ENCODE measurements around the gene HMGCS2. TPM values are rescaled to one million over a fixed set of nuclear protein-coding genes. Genes with fewer than 3 reads are reported as not detected.

The HMGCS2 gene
- total and polyA plus RNA-seq, 9 of the 15 experiments (the other 6 are each of a cell fraction or from before 2014, with no cell fraction given) = 0.13 TPM; not detected in 8

DNA sequence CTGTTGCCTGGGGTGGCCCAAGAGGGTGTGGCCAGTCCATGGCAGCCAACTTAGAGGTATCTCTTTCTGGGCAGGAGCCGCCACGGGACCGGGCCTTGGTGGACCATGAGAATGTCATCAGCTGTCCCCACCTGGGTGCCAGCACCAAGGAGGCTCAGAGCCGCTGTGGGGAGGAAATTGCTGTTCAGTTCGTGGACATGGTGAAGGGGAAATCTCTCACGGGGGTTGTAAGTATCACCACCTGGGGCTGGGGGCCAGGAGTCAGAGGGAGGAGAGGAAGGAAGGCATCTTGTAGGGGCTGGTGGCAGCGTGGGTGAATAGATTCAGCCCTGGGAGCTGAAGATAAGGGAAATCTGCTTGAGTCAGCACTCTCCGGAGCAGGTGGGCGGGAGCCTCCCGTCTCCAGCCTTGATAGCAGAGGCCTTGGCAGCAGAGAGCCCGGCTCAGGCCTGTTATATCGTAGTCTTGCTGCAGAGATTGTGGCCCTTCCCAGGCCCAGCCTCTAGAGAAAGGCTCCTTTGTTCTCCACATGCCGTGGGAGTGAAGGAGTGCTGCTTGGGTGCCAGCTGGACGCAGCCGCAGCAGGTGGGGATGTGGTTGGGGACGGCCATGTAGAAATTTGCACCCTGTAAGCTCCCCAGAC is 31.5 kb downstream of the HMGCS2 start (continued):
- TF ChIP-seq ZNF707 (CRISPR knock-in tag; conservative IDR thresholded peaks at IDR 0.05) (no peak), ELF1 (tag; IDR thresholded peaks at IDR 0.05) (no peak), ELK1 (CRISPR knock-in tag; IDR thresholded peaks at IDR 0.05) (no peak), EWSR1 (IDR thresholded peaks at IDR 0.05; ENCODE audit: borderline replicate concordance, low read depth, partially characterized antibody) (no peak), MEF2A (IDR thresholded peaks at IDR 0.05; ENCODE audit: control insufficient read depth, low read depth, low read length) (peak; percentile 47; the same call in 1 of the 2 replicates), SIRT6 (IDR thresholded peaks at IDR 0.05; ENCODE audit: low read depth, low read length) (no peak), HNRNPH1 (optimal IDR thresholded peaks at IDR 0.05; ENCODE audit: low read depth, low read length) (no peak), TARDBP (IDR thresholded peaks at IDR 0.05) (peak; percentile 69; the same call in 1 of the 2 replicates), ZNF280A (IDR thresholded peaks at IDR 0.05; ENCODE audit: low read depth, partially characterized antibody) (no peak), SAFB2 (IDR thresholded peaks at IDR 0.05; ENCODE audit: borderline replicate concordance, low read depth, low read length, severe bottlenecking) (no peak), ZNF133 (CRISPR knock-in tag; IDR thresholded peaks at IDR 0.05) (no peak), HDAC8 (tag; IDR thresholded peaks at IDR 0.05) (no peak), POLR2A (conservative IDR thresholded peaks at IDR 0.05) (no peak), ILF3 (IDR thresholded peaks at IDR 0.05; ENCODE audit: borderline replicate concordance) (no peak), MCM5 (IDR thresholded peaks at IDR 0.05; ENCODE audit: low read depth) (no peak), PHF20 (IDR thresholded peaks at IDR 0.05; ENCODE audit: partially characterized antibody) (no peak), ZFP36 (IDR thresholded peaks at IDR 0.05; ENCODE audit: low read depth, low read length, partially characterized antibody) (no peak), PCBP2 (IDR thresholded peaks at IDR 0.05; ENCODE audit: low read depth, low read length, poor library complexity, severe bottlenecking) (no peak), CBX2 (IDR thresholded peaks at IDR 0.05; ENCODE audit: insufficient read depth, low read length, poor library complexity, severe bottlenecking) (no peak), POLR2B (IDR thresholded peaks at IDR 0.05; ENCODE audit: low read depth, partially characterized antibody) (no peak), SOX6 (IDR thresholded peaks at IDR 0.05) (peak; percentile 94)
- TF ChIP-seq, protein P1, sequence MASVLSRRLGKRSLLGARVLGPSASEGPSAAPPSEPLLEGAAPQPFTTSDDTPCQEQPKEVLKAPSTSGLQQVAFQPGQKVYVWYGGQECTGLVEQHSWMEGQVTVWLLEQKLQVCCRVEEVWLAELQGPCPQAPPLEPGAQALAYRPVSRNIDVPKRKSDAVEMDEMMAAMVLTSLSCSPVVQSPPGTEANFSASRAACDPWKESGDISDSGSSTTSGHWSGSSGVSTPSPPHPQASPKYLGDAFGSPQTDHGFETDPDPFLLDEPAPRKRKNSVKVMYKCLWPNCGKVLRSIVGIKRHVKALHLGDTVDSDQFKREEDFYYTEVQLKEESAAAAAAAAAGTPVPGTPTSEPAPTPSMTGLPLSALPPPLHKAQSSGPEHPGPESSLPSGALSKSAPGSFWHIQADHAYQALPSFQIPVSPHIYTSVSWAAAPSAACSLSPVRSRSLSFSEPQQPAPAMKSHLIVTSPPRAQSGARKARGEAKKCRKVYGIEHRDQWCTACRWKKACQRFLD (CRISPR knock-in tag; IDR thresholded peaks at IDR 0.05) = peak; percentile 99
- TF ChIP-seq, protein P2, sequence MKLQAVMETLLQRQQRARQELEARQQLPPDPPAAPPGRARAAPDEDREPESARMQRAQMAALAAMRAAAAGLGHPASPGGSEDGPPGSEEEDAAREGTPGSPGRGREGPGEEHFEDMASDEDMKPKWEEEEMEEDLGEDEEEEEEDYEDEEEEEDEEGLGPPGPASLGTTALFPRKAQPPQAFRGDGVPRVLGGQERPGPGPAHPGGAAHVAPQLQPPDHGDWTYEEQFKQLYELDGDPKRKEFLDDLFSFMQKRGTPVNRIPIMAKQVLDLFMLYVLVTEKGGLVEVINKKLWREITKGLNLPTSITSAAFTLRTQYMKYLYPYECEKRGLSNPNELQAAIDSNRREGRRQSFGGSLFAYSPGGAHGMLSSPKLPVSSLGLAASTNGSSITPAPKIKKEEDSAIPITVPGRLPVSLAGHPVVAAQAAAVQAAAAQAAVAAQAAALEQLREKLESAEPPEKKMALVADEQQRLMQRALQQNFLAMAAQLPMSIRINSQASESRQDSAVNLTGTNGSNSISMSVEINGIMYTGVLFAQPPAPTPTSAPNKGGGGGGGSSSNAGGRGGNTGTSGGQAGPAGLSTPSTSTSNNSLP (IDR thresholded peaks at IDR 0.05; ENCODE audit: borderline replicate concordance, low read depth, low read length) = no peak

Data from K562 (cell line).